Measurements from ENCODE around the gene SURF2. TPM values are rescaled to one million over a fixed set of nuclear protein-coding genes. Genes with fewer than 3 reads are reported as not detected.

SURF2 gene
- total RNA-seq, 4 donors from 2014 or later, result 8.4 to 25.5 (median 13.4) TPM

DNA sequence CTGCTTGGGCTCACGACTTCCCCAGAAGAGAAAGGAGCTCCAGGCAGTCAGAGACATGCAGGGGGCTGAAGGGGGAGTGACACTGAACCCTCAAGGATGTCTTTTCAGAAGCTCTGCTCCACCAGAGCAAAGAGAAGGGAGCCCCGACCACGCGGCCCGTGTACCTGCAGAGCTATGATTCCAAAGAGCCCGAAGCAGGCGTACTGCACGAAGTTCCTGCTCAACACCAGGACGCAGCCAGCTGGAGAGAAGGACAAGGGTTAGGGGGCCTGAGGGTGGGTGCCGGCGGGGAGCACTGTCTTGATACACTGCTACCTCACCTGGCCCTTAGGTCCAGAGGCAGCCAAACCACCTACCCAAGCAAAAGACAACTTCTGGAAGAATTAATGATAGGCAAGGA, 10.1 kb downstream of the SURF2 start:
- no peak for ATAC-seq (ENCODE audit: low FRiP score)
- DNase-seq (ENCODE audit: low spot score), result no peak

DNA sequence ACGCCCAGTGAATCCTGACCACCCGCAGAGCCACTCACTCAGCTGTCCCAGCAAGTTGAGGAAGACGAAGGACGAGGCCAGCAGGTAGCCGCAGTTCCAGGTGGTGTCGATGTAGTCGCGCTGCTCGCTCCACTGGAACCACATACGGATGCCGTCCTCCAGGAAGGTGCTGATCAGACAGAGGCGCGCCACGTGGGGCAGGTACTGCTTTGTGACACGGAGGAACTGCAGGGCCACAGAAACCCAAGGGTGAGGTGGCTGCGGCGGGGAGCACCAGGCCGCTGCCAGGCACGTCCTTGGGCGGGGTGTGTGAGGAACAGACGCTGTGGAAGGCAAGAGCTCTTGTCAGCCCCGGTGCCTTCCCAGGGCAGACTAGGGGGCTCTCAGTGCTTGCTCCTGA, 10.9 kb downstream of the SURF2 start:
- TF ChIP-seq, protein P1, sequence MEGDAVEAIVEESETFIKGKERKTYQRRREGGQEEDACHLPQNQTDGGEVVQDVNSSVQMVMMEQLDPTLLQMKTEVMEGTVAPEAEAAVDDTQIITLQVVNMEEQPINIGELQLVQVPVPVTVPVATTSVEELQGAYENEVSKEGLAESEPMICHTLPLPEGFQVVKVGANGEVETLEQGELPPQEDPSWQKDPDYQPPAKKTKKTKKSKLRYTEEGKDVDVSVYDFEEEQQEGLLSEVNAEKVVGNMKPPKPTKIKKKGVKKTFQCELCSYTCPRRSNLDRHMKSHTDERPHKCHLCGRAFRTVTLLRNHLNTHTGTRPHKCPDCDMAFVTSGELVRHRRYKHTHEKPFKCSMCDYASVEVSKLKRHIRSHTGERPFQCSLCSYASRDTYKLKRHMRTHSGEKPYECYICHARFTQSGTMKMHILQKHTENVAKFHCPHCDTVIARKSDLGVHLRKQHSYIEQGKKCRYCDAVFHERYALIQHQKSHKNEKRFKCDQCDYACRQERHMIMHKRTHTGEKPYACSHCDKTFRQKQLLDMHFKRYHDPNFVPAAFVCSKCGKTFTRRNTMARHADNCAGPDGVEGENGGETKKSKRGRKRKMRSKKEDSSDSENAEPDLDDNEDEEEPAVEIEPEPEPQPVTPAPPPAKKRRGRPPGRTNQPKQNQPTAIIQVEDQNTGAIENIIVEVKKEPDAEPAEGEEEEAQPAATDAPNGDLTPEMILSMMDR (IDR thresholded peaks at IDR 0.05), result no peak
- DNase-seq (ENCODE audit: low spot score), result no peak
- no peak for ATAC-seq (ENCODE audit: low FRiP score)

More for the DNA sequence above, 10.1 kb downstream of the SURF2 start:
- TF ChIP-seq, protein P1 (IDR thresholded peaks at IDR 0.05), result no peak

DNA sequence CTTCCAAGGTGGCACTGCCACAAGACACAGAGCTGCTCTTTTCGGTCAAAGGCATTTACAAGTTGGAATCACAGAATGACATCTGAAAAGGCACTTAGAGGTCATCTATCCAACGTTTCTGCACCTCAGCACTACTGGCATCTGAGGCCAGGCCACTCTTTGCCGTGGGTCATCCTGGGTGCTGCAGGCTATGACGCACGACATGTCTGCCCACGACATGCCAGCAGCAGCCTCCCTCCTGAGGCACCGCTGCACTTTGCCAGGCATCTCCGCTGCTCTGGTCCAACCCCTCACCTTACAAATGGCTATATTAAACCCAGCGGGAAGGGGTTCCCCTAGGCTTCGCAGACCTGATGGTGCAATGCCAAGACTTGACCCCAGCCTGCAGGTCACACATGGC, 11.4 kb downstream of the SURF2 start:
- no peak for DNase-seq (ENCODE audit: low spot score)
- TF ChIP-seq, protein P1 (IDR thresholded peaks at IDR 0.05), result no peak
- no peak for ATAC-seq (ENCODE audit: low FRiP score)

DNA sequence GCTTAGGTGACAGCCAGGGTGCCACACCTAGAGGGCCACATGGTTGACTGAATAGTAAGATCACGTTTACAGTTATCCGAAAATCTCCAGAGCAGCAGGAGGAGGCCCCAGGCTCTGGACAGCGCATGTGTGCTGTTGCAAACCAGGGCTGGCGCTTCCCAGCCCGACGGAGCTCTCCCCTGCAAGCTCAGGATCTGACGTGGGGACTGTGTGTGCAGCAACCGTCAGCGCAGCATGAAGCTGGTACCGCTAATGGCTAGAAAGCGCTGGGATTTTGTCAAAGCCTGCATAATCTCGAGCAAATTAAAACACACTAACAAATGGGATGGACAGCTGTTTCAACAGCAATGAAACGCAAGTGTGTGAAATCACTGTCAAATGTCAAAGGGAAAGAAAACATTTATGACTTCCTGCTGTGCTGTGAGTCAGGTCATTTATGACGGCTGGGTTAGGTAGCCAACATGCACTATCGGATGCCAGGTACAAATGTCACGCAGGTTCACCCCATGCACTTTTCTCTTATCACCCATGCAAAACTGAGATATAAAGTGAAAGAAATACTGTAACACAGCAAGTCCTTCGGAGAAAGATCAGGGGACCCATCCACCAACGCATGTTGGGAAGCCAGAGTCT, 12.0 kb downstream of the SURF2 start:
- ATAC-seq (ENCODE audit: low FRiP score) (no peak), DNase-seq (ENCODE audit: low spot score) (no peak)
- TF ChIP-seq, protein P1 (IDR thresholded peaks at IDR 0.05), result no peak

DNA sequence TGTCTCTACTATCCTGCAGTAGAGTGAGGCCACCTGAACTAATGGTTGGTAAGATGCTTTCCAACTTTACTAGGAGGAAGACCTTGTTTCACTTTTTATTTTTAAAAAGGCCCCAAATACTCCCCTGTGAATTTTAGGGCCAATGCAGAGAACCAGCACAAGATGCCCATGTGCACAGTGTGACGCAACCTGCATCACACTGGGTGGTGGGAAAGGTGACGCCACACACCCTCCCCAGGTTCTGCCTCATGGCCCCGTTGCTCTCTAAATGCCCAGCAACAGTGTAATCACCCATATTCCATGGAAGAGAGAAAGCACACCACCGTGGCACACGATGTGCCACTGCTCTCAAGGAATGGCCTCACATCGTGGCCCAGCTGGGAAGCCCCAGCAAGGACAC, 13.1 kb downstream of the SURF2 start:
- ATAC-seq (ENCODE audit: low FRiP score) (no peak), DNase-seq (ENCODE audit: low spot score) (no peak)
- TF ChIP-seq, protein P1 (IDR thresholded peaks at IDR 0.05), result no peak

DNA sequence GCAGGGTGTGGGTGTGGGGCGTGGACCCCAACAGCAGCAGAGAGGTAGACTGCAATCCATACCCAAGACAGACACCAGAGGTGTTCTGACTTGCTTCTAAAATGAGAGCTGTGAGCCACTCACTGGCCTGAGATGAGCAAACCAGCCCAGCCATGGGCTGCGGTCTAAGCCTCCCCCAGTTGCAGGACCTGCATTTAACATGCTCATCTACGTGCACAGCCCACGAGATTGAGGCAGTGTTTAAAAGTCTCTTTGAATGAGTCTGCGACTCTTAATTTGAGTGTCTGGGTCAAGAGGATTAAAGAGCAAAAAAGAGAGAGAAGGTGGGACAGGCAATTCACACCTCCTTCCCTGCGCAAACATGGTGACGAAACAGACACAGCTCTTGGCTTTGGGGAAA, 13.6 kb downstream of the SURF2 start:
- TF ChIP-seq, protein P1 (IDR thresholded peaks at IDR 0.05), result no peak
- no peak for DNase-seq (ENCODE audit: low spot score)
- no peak for ATAC-seq (ENCODE audit: low FRiP score)

DNA sequence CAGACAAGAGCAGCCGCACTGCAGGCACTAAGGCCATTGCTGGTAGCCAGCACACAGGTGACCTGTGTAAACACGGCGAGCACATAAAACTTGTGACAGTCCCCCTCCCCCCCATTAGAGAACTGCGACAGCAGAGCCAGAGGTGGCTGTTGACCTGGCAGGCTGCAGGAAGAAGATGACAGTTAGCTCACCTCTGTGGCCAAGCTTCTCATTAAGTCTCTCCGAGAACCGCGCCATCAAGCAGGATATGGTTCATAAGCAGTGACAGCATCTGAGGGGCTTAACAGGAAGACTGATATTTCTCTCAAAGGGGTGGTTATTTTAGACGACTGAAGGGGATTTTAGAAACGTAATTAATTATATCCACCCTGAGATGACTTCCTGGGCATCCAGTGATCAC, 14.3 kb downstream of the SURF2 start:
- no peak for DNase-seq (ENCODE audit: low spot score)
- TF ChIP-seq, protein P1 (IDR thresholded peaks at IDR 0.05), result no peak
- ATAC-seq (ENCODE audit: low FRiP score), result no peak
